Stimulated activated effector memory CD8-positive, alpha-beta T cell treated with anti-CD3 and anti-CD28 coated beads, Interleukin-12 subunit alpha, Interleukin-12 subunit beta, amount 100 ng/mL, for 72 hours (primary cell): Measurements from ENCODE around the gene GTF3C5.

Experiments used
- ATAC-seq: fragments of 150-1000 bp; cut with Tn5 transposase; 2 replicates; pipeline ENCODE4 v1.10.0; 2021
- DNase-seq, 2 donors: peaks; one replicate each; pipeline ENCODE4 v3.0.0; 2021 to 2022; ENCODE audit warnings: low spot score in 2 of 2
- H3K27ac Mint-ChIP-seq: one replicate; pipeline ENCODE4 v1.8.0; 2022; ENCODE audit warnings: mild to moderate bottlenecking, mixed read lengths
- H3K36me3 Mint-ChIP-seq: one replicate; pipeline ENCODE4 v1.8.0; 2022; ENCODE audit warnings: mild to moderate bottlenecking, mixed read lengths
- H3K4me1 Mint-ChIP-seq: one replicate; pipeline ENCODE4 v1.8.0; 2022; ENCODE audit warnings: mixed read lengths
- H3K4me3 Mint-ChIP-seq: one replicate; pipeline ENCODE4 v1.8.0; 2022; ENCODE audit warnings: mild to moderate bottlenecking, mixed read lengths
- H3K9me3 Mint-ChIP-seq: one replicate; pipeline ENCODE4 v1.8.0; 2022; ENCODE audit warnings: mixed read lengths

The GTF3C5 gene

GRCh38 chr9:133104718-133105460 is 74.1 kb downstream of the GTF3C5 start:
- no peak overlapping the region for H3K4me3 Mint-ChIP-seq
- ATAC-seq = no peak
- no peak for DNase-seq
- H3K4me1 Mint-ChIP-seq = peaks cover 10% of the 10 kb centered on the region
- peaks cover 100% of the 10 kb centered on the region for H3K36me3 Mint-ChIP-seq
- peak overlapping the region; percentile 43 for H3K27ac Mint-ChIP-seq
- H3K9me3 Mint-ChIP-seq = no peaks in the 10 kb centered on the region

- Mint-ChIP-seq H3K9me3 (no peaks in the 10 kb centered on the region), H3K36me3 (peaks cover 100% of the 10 kb centered on the region), H3K27ac (no peak overlapping the region), H3K4me1 (peaks cover 15% of the 10 kb centered on the region), H3K4me3 (no peak overlapping the region)
- DNase-seq (no peak), ATAC-seq (no peak)
Measured at GRCh38 chr9:133105461-133105770, 74.6 kb downstream of the GTF3C5 start.

GRCh38 chr9:133106511-133107244 is 75.9 kb downstream of the GTF3C5 start:
- H3K36me3 Mint-ChIP-seq = peaks cover 100% of the 10 kb centered on the region

GRCh38 chr9:133107245-133107722 is 76.5 kb downstream of the GTF3C5 start:
- peaks cover 100% of the 10 kb centered on the region for H3K36me3 Mint-ChIP-seq

More at GRCh38 chr9:133106511-133107244, 75.9 kb downstream of the GTF3C5 start:
- no peak for ATAC-seq
- Mint-ChIP-seq H3K4me1 (peaks cover 14% of the 10 kb centered on the region), H3K9me3 (no peaks in the 10 kb centered on the region), H3K27ac (peak overlapping the region; percentile 54), H3K4me3 (no peak overlapping the region)
- no peak for DNase-seq

More at GRCh38 chr9:133107245-133107722, 76.5 kb downstream of the GTF3C5 start:
- H3K4me1 Mint-ChIP-seq = peaks cover 17% of the 10 kb centered on the region
- H3K27ac Mint-ChIP-seq = no peak overlapping the region
- DNase-seq (no peak), ATAC-seq (no peak)
- no peak overlapping the region for H3K4me3 Mint-ChIP-seq
- H3K9me3 Mint-ChIP-seq = no peaks in the 10 kb centered on the region
